Measurements from ENCODE around the gene LSM5.
A peak's percentile ranks its signal among the peaks of the same experiment; 100 is the strongest.

The LSM5 gene

GRCh38 chr7:32490127-32490796 lies at the start of gene LSM5:
LSM5 (minus strand) TSS chr7:32490380; CDS start chr7:32490365, 15 bp downstream.
- peak; percentile 90 for DNase-seq

GRCh38 chr7:32539366-32539765 lies 49.2 kb upstream of the LSM5 start:
- DNase-seq: no peak

- DNase-seq: no peak
Measured at GRCh38 chr7:32537760-32538159, 47.6 kb upstream of the LSM5 start.

- DNase-seq: no peak
Measured at GRCh38 chr7:32536585-32536984, 46.4 kb upstream of the LSM5 start.

GRCh38 chr7:32536016-32536415 lies 45.8 kb upstream of the LSM5 start:
- no peak for DNase-seq

GRCh38 chr7:32535162-32535702 lies 45.1 kb upstream of the LSM5 start:
- DNase-seq: no peak

- no peak for DNase-seq
Measured at GRCh38 chr7:32533276-32534029, 43.3 kb upstream of the LSM5 start.

- no peak for DNase-seq
Measured at GRCh38 chr7:32532716-32533115, 42.5 kb upstream of the LSM5 start.

GRCh38 chr7:32532086-32532485 lies 41.9 kb upstream of the LSM5 start:
- DNase-seq: no peak

GRCh38 chr7:32531402-32531801 lies 41.2 kb upstream of the LSM5 start:
- DNase-seq: no peak

- DNase-seq: no peak
Measured at GRCh38 chr7:32525839-32526238, 35.7 kb upstream of the LSM5 start.

- no peak for DNase-seq
Measured at GRCh38 chr7:32524631-32525030, 34.5 kb upstream of the LSM5 start.

- no peak for DNase-seq
Measured at GRCh38 chr7:32522746-32523530, 32.8 kb upstream of the LSM5 start.

GRCh38 chr7:32519763-32520162 lies 29.6 kb upstream of the LSM5 start:
- no peak for DNase-seq

GRCh38 chr7:32518534-32519140 lies 28.5 kb upstream of the LSM5 start:
- no peak for DNase-seq

- no peak for DNase-seq
Measured at GRCh38 chr7:32516551-32517100, 26.4 kb upstream of the LSM5 start.

- DNase-seq: no peak
Measured at GRCh38 chr7:32515890-32516550, 25.8 kb upstream of the LSM5 start.

- no peak for DNase-seq
Measured at GRCh38 chr7:32513210-32513609, 23.0 kb upstream of the LSM5 start.

GRCh38 chr7:32511791-32512190 lies 21.6 kb upstream of the LSM5 start:
- DNase-seq: no peak

- DNase-seq: no peak
Measured at GRCh38 chr7:32507414-32507813, 17.2 kb upstream of the LSM5 start.

GRCh38 chr7:32506266-32507054 lies 16.3 kb upstream of the LSM5 start:
- DNase-seq: no peak

All from NCI-H1436 (cell line).